Nephron (organoid): Measurements from ENCODE around the gene RNF182.

Source experiments
- H3K27ac Mint-ChIP-seq, 3 experiments: 2 replicates each; pipeline ENCODE4 v1.8.0; 2020; ENCODE audit warnings: mixed read lengths in 3 of 3, mild to moderate bottlenecking in 2 of 3, moderate library complexity in 1 of 3
- H3K27me3 Mint-ChIP-seq: 2 replicates; pipeline ENCODE4 v1.8.0; 2021; ENCODE audit warnings: low read depth, mild to moderate bottlenecking, moderate library complexity, mixed read lengths
- H3K36me3 Mint-ChIP-seq: 2 replicates; pipeline ENCODE4 v1.8.0; 2020; ENCODE audit warnings: low read depth, mixed read lengths
- H3K4me1 Mint-ChIP-seq: 2 replicates; pipeline ENCODE4 v1.8.0; 2020; ENCODE audit warnings: mixed read lengths
- H3K4me3 Mint-ChIP-seq, 3 experiments: 2 replicates each; pipeline ENCODE4 v1.8.0; 2020; ENCODE audit warnings: mild to moderate bottlenecking in 3 of 3, mixed read lengths in 3 of 3, moderate library complexity in 2 of 3
- H3K9me3 Mint-ChIP-seq: 2 replicates; pipeline ENCODE4 v1.8.0; 2020; ENCODE audit warnings: mixed read lengths
- TF ChIP-seq, protein P1 (sequence below), 3 experiments: fragments of 200-600 bp; sonication (generic); IDR thresholded peaks; one replicate each; pipeline ENCODE4 v1.5.0; 2021; ENCODE audit warnings: antibody characterized with exemption in 3 of 3; ENCODE audit not compliant: unreplicated experiment in 3 of 3

Gene RNF182

DNA sequence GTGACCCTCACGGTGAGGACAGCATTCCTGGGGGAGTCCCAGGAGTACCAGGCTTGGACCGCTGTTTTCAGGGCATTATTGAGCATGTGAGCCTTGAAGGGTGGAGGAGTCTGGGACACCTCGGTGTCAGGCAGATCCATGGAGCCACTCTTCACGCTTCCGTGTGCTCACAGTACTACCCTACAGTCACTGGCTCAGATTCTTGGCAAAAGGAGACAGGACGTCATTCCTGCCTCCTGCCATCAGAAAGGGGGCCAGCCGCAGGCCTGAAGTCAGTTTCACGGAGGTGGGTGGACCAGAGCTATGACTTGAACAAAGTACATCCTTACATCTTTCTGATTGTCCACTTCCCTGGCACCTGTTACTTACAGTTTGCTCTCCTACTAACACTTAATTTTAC lies 103.9 kb downstream of the RNF182 start:
- Mint-ChIP-seq H3K9me3 (peaks cover 8% of the 10 kb centered on the region), H3K4me3 (no peak overlapping the region), H3K27me3 (peaks cover 14% of the 10 kb centered on the region), H3K36me3 (no peaks in the 10 kb centered on the region), H3K27ac (no peak overlapping the region), H3K4me1 (peaks cover 29% of the 10 kb centered on the region)
- TF ChIP-seq, protein P1, sequence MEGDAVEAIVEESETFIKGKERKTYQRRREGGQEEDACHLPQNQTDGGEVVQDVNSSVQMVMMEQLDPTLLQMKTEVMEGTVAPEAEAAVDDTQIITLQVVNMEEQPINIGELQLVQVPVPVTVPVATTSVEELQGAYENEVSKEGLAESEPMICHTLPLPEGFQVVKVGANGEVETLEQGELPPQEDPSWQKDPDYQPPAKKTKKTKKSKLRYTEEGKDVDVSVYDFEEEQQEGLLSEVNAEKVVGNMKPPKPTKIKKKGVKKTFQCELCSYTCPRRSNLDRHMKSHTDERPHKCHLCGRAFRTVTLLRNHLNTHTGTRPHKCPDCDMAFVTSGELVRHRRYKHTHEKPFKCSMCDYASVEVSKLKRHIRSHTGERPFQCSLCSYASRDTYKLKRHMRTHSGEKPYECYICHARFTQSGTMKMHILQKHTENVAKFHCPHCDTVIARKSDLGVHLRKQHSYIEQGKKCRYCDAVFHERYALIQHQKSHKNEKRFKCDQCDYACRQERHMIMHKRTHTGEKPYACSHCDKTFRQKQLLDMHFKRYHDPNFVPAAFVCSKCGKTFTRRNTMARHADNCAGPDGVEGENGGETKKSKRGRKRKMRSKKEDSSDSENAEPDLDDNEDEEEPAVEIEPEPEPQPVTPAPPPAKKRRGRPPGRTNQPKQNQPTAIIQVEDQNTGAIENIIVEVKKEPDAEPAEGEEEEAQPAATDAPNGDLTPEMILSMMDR (IDR thresholded peaks at IDR 0.05; ENCODE audit: unreplicated experiment in 3 of 3): no peak

DNA sequence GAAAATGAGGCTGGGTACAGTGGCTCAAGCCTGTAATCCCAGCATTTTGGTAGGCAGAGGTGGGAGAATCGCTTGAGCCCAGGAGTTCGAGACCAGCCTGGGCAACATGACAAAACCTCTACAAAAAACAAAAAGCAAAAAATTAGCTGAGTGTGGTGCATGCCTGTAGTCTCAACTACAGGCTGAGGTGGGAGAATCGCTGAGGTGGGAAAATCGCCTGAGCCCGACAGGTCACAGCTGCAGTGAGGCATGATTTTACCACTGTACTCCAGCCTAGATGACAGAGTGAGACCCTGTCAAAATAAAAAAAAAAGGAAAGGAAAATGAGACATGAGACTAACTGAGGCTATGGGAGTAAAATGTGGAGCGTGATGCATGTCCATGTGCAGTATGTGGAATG lies 104.9 kb downstream of the RNF182 start:
- no peaks in the 10 kb centered on the region for H3K36me3 Mint-ChIP-seq
- H3K9me3 Mint-ChIP-seq: peaks cover 8% of the 10 kb centered on the region
- TF ChIP-seq, protein P1 (IDR thresholded peaks at IDR 0.05; ENCODE audit: unreplicated experiment in 3 of 3): no peak
- H3K4me1 Mint-ChIP-seq: peaks cover 35% of the 10 kb centered on the region
- no peak overlapping the region for H3K27ac Mint-ChIP-seq
- H3K27me3 Mint-ChIP-seq: peaks cover 18% of the 10 kb centered on the region
- no peak overlapping the region for H3K4me3 Mint-ChIP-seq
